Effector memory CD4-positive, alpha-beta T cell (primary cell): ENCODE data around the gene AVEN.
"Not testable (repeated sequence)": the region's sequence is repeated elsewhere in the genome, so short reads cannot be mapped to it uniquely, and the experiment has no call there.

ENCODE experiments used
- DNase-seq, 3 donors: peaks; one replicate each; pipeline ENCODE4 v3.0.0-alpha.2; 2020
- H3K27ac ChIP-seq: 2 replicates; pipeline ENCODE4 v1.7.0; 2013; ENCODE audit warnings: mild to moderate bottlenecking, low read length, moderate library complexity; ENCODE audit not compliant: insufficient read depth, poor library complexity, severe bottlenecking
- H3K27me3 ChIP-seq: replicated peaks from 2 replicates; pipeline ENCODE4 v1.7.0; 2013; ENCODE audit warnings: mild to moderate bottlenecking, low read length; ENCODE audit not compliant: insufficient read depth, control insufficient read depth, poor library complexity, severe bottlenecking
- H3K36me3 ChIP-seq: 2 replicates; pipeline ENCODE4 v1.7.0; 2013; ENCODE audit warnings: mild to moderate bottlenecking, low read length, moderate library complexity; ENCODE audit not compliant: control insufficient read depth, insufficient read depth
- H3K4me1 ChIP-seq: 2 replicates; pipeline ENCODE4 v1.7.0; 2013; ENCODE audit warnings: low read length, mild to moderate bottlenecking; ENCODE audit not compliant: control insufficient read depth, insufficient read depth, poor library complexity, severe bottlenecking
- H3K4me3 ChIP-seq: 2 replicates; pipeline ENCODE4 v1.7.0; 2013; ENCODE audit warnings: low read length, low read depth, mild to moderate bottlenecking; ENCODE audit not compliant: insufficient read depth, poor library complexity, severe bottlenecking
- H3K9me3 ChIP-seq: 2 replicates; pipeline ENCODE4 v1.7.0; 2013; ENCODE audit warnings: mild to moderate bottlenecking, low read length, moderate library complexity; ENCODE audit not compliant: control insufficient read depth

Gene AVEN

GRCh38 chr15:34018021-34018645 lies 20.9 kb downstream of the AVEN start:
- no peaks in the 10 kb centered on the region for H3K36me3 ChIP-seq
- no peak overlapping the region for H3K27ac ChIP-seq
- no peaks in the 10 kb centered on the region for H3K4me1 ChIP-seq
- H3K9me3 ChIP-seq, result no peaks in the 10 kb centered on the region
- no peak overlapping the region for H3K4me3 ChIP-seq
- DNase-seq, result peak in 2 of 3 donors; percentile 2 to 3
- no peaks in the 10 kb centered on the region for H3K27me3 ChIP-seq

DNA sequence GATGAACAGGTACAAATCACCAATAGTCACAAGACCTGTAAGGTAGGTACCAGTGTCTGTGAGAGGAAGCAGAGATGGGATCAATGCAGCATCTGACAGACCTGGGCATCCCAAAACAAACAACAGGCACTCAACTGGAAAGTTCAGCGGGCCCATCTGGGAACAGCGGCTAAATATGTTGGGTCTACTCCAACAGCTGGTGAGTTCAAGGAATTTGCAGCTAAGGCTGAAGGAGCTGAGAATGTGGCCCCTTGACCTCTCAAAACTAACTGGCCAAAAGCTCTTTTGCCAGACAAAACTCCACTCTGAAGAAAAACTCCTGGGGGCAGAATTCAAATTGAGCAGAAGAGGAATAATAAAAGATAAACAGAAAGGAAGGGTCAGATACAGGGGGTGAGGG lies 24.4 kb downstream of the AVEN start:
- no peaks in the 10 kb centered on the region for H3K4me1 ChIP-seq
- no peak overlapping the region for H3K27ac ChIP-seq
- H3K9me3 ChIP-seq, result no peaks in the 10 kb centered on the region
- no peaks in the 10 kb centered on the region for H3K36me3 ChIP-seq
- H3K4me3 ChIP-seq, result no peak overlapping the region
- H3K27me3 ChIP-seq, result no peaks in the 10 kb centered on the region
- DNase-seq, result no peak

DNA sequence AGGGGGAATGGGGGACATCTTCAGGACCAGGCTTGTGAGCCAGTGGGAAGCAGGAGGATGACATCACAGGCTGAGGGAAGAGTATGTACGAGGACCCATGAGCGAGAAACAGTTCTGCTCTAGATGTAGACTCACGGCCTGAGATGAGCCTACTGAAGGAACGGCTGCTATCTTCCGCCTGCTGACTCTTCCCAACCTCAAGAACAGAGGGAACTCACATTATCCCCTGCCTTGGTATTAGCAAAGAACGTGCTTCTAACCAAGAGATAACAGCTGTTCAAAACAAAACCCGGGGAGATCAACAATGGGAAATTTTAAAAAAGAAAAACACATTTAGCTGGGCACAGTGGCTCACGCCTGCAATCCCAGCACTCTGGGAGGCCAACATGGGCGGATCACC lies 25.3 kb downstream of the AVEN start:
- Histone ChIP-seq H3K4me3 (no peak overlapping the region), H3K27me3 (no peaks in the 10 kb centered on the region), H3K27ac (no peak overlapping the region), H3K9me3 (no peaks in the 10 kb centered on the region), H3K4me1 (no peaks in the 10 kb centered on the region), H3K36me3 (no peaks in the 10 kb centered on the region)
- no peak for DNase-seq

DNA sequence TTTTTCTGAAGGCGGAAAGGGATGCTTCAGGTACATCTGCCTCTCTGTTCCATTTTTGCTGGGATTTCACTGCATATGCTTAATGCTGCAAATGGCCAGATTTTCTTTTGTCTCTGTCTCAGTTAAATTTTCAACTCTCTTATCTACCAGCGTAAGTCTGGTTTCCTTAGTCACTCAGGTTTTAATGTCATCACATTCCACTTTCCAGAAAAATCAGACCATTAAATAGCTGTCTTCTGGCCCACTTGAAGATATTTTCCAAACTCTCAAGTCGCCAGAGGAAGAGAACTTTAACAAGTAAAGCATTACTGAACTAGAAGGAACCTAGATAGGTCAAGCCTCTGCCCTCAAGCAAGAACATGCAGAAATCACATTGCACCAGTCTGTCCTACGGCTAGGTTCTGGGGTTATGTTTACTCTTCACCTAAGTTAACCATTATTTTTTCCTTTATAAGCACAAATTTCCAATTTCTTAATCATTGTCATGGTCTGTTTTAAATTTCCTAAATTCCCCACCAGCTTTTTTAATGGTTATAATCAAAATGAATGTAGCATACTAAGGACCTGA lies 26.5 kb downstream of the AVEN start:
- Histone ChIP-seq H3K27ac (no peak overlapping the region), H3K27me3 (no peaks in the 10 kb centered on the region), H3K9me3 (no peaks in the 10 kb centered on the region), H3K4me3 (no peak overlapping the region), H3K4me1 (no peaks in the 10 kb centered on the region), H3K36me3 (no peaks in the 10 kb centered on the region)
- DNase-seq, result no peak

- Histone ChIP-seq H3K4me3 (no peak overlapping the region), H3K36me3 (no peaks in the 10 kb centered on the region), H3K27ac (no peak overlapping the region), H3K4me1 (no peaks in the 10 kb centered on the region), H3K27me3 (no peaks in the 10 kb centered on the region), H3K9me3 (no peaks in the 10 kb centered on the region)
- DNase-seq, result no peak
Observed at GRCh38 chr15:34011481-34011880, 27.5 kb downstream of the AVEN start.

- DNase-seq, result no peak
- H3K4me1 ChIP-seq, result no peaks in the 10 kb centered on the region
- no peak overlapping the region for H3K4me3 ChIP-seq
- no peak overlapping the region for H3K27ac ChIP-seq
- H3K36me3 ChIP-seq, result no peaks in the 10 kb centered on the region
- H3K27me3 ChIP-seq, result no peaks in the 10 kb centered on the region
- H3K9me3 ChIP-seq, result no peaks in the 10 kb centered on the region
Observed at GRCh38 chr15:34010921-34011320, 28.1 kb downstream of the AVEN start.

DNA sequence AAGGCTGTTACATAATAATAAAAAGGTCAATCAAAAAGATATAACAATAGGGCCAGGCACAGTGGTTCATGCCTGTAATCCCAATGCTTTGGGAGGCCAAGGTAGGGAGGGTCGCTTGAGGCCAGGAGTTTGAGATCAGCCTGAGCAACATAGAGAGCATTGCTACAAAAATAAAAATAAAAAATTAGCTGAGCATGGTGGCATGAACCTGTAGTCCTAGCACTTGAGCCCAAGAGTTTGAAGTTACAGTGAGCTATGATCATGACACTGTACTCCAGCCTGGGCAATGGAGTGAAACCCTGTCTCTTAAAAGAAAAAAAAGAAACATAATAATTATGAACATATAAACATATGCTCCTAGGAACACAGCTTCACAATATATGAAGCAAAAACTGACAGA lies 29.3 kb downstream of the AVEN start:
- no peak for DNase-seq
- no peaks in the 10 kb centered on the region for H3K4me1 ChIP-seq
- no peak overlapping the region for H3K27ac ChIP-seq
- H3K4me3 ChIP-seq, result no peak overlapping the region
- no peaks in the 10 kb centered on the region for H3K36me3 ChIP-seq
- no peaks in the 10 kb centered on the region for H3K27me3 ChIP-seq
- no peaks in the 10 kb centered on the region for H3K9me3 ChIP-seq

DNA sequence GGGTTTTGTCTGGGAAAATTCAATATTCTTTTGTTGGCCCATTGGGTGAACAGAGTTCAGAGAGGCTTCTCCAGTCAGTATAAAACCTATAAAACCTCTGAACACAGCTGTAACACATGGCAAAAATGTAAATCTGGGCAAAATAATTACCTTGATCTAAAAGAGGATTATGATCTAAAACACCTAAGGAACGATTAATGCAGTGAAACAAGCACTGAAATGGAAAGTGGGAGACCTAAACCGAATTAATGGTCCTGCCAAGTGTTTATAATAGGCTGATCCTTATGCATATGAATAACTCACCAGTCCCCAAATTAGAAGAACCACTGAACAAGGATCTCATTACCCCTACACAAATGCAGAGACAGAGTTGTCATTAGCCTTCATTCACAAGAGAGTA lies 32.6 kb downstream of the AVEN start:
- Histone ChIP-seq H3K4me1 (no peaks in the 10 kb centered on the region), H3K9me3 (no peaks in the 10 kb centered on the region), H3K36me3 (no peaks in the 10 kb centered on the region), H3K27me3 (no peaks in the 10 kb centered on the region), H3K27ac (no peak overlapping the region), H3K4me3 (no peak overlapping the region)
- no peak for DNase-seq

GRCh38 chr15:34001536-34001935 lies 37.5 kb downstream of the AVEN start:
- H3K27me3 ChIP-seq, result no peaks in the 10 kb centered on the region
- H3K4me1 ChIP-seq, result no peaks in the 10 kb centered on the region
- DNase-seq, result no peak
- H3K9me3 ChIP-seq, result no peaks in the 10 kb centered on the region
- no peaks in the 10 kb centered on the region for H3K36me3 ChIP-seq
- no peak overlapping the region for H3K4me3 ChIP-seq
- no peak overlapping the region for H3K27ac ChIP-seq

DNA sequence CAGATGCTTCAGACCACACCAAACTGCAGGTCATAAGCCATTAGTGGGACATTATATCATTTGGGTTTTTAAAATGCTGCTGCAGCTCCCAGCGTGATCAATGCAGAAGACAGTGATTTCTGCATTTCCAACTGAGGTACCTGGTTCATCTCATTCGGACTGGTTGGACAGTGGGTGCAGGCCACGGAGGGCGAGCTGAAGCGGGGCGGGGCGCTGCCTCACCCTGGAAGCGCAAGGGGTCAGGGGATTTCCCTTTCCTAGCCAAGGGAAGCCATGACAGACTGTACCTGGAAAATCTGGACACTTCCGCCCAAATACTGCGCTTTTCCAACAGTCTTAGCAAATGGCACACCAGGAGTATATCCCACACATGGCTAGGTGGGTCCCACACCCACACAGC lies 43.3 kb downstream of the AVEN start:
- not testable (repeated sequence) for DNase-seq, H3K4me1 ChIP-seq, H3K9me3 ChIP-seq, H3K27ac ChIP-seq, H3K36me3 ChIP-seq, H3K4me3 ChIP-seq, H3K27me3 ChIP-seq
